Measurements from ENCODE around the gene LITAF. TPM values are rescaled to one million over a fixed set of nuclear protein-coding genes. Genes with fewer than 3 reads are reported as not detected.

The LITAF gene
- total RNA-seq, 1 donor from 2014 or later = 124 TPM

GRCh38 chr16:11571549-11571948 is 15.2 kb downstream of the LITAF start:
- DNase-seq (no peak), ATAC-seq (ENCODE audit: low read depth) (no peak)
- H3K4me3 Mint-ChIP-seq = no peak overlapping the region
- TF ChIP-seq CTCF (IDR thresholded peaks at IDR 0.05) = no peak
- H3K9me3 Mint-ChIP-seq = no peaks in the 10 kb centered on the region
- H3K27me3 Mint-ChIP-seq = no peaks in the 10 kb centered on the region
- ChIA-PET POLR2A (no interaction called here), CTCF (no interaction called here)
- intact Hi-C loops (cut with micrococcal nuclease) = no loop called here
- H3K4me1 Mint-ChIP-seq = peaks cover 71% of the 10 kb centered on the region
- peak overlapping the region; percentile 79 for H3K27ac Mint-ChIP-seq
- H3K36me3 Mint-ChIP-seq (ENCODE audit: low read depth) = peaks cover 53% of the 10 kb centered on the region

- Mint-ChIP-seq H3K9me3 (no peaks in the 10 kb centered on the region), H3K4me3 (no peak overlapping the region), H3K27ac (peak overlapping the region; percentile 41), H3K4me1 (peaks cover 73% of the 10 kb centered on the region), H3K27me3 (no peaks in the 10 kb centered on the region), H3K36me3 (ENCODE audit: low read depth) (peaks cover 60% of the 10 kb centered on the region)
- ATAC-seq (ENCODE audit: low read depth) (no peak), DNase-seq (no peak)
- TF ChIP-seq CTCF (IDR thresholded peaks at IDR 0.05) = no peak
- CTCF ChIA-PET = no interaction called here
- POLR2A ChIA-PET = no interaction called here
- intact Hi-C loops (cut with micrococcal nuclease) = no loop called here
Observed at GRCh38 chr16:11570806-11571205, 15.9 kb downstream of the LITAF start.

- Mint-ChIP-seq H3K36me3 (ENCODE audit: low read depth) (peaks cover 60% of the 10 kb centered on the region), H3K27ac (no peak overlapping the region), H3K4me1 (peaks cover 68% of the 10 kb centered on the region), H3K4me3 (no peak overlapping the region), H3K9me3 (no peaks in the 10 kb centered on the region), H3K27me3 (no peaks in the 10 kb centered on the region)
- ATAC-seq (ENCODE audit: low read depth) (no peak), DNase-seq (no peak)
- intact Hi-C loops (cut with micrococcal nuclease) = no loop called here
- no peak for TF ChIP-seq CTCF (IDR thresholded peaks at IDR 0.05)
- CTCF ChIA-PET = interaction anchor here (0.7 kb wide), 1 partner anchor 55 kb away, joined by 3 read pairs; no protein-coding TSS in a partner anchor
- POLR2A ChIA-PET = interaction anchor here (0.6 kb wide), 1 partner anchor 113 kb away, joined by 8 read pairs; no protein-coding TSS in a partner anchor
Observed at GRCh38 chr16:11570258-11570657, 16.5 kb downstream of the LITAF start.

- ChIA-PET POLR2A (interaction anchor here (0.6 kb wide), 1 partner anchor 21 kb away, joined by 7 read pairs; no protein-coding TSS in a partner anchor), CTCF (no interaction called here)
- peaks cover 57% of the 10 kb centered on the region for H3K36me3 Mint-ChIP-seq (ENCODE audit: low read depth)
- intact Hi-C loops (cut with micrococcal nuclease) = no loop called here
- no peaks in the 10 kb centered on the region for H3K9me3 Mint-ChIP-seq
- H3K4me1 Mint-ChIP-seq = peaks cover 45% of the 10 kb centered on the region
- H3K27me3 Mint-ChIP-seq = no peaks in the 10 kb centered on the region
- no peak overlapping the region for H3K4me3 Mint-ChIP-seq
- H3K27ac Mint-ChIP-seq = peak overlapping the region; percentile 46
- no peak for TF ChIP-seq CTCF (IDR thresholded peaks at IDR 0.05)
- DNase-seq (no peak), ATAC-seq (ENCODE audit: low read depth) (no peak)
Observed at GRCh38 chr16:11566398-11566797, 20.3 kb downstream of the LITAF start.

- ChIA-PET CTCF (no interaction called here), POLR2A (no interaction called here)
- intact Hi-C loops (cut with micrococcal nuclease) = no loop called here
- H3K4me1 Mint-ChIP-seq = peaks cover 45% of the 10 kb centered on the region
- ATAC-seq (ENCODE audit: low read depth) (no peak), DNase-seq (no peak)
- no peaks in the 10 kb centered on the region for H3K9me3 Mint-ChIP-seq
- no peak for TF ChIP-seq CTCF (IDR thresholded peaks at IDR 0.05)
- H3K36me3 Mint-ChIP-seq (ENCODE audit: low read depth) = peaks cover 62% of the 10 kb centered on the region
- no peak overlapping the region for H3K4me3 Mint-ChIP-seq
- no peaks in the 10 kb centered on the region for H3K27me3 Mint-ChIP-seq
- no peak overlapping the region for H3K27ac Mint-ChIP-seq
Observed at GRCh38 chr16:11565665-11566064, 21.1 kb downstream of the LITAF start.

Measured in activated B cell treated with CpG ODN at 0.5 μM for 24 hours (primary cell).